Caco-2 (cell line): ENCODE measurements around the gene GNPDA2. TPM values are rescaled to one million over a fixed set of nuclear protein-coding genes. Genes with fewer than 3 reads are reported as not detected.

ENCODE experiments used
- BruUV-seq: library from RNA; stranded (reverse); fragments of 400-500 nt; replicated peaks from 2 replicates; lab custom pipeline; 2021; lab: Mats Ljungman, UMichigan
- CTCF ChIA-PET: fragments of 300-600 bp; sonication (Branson Sonifier 250); formaldehyde crosslinking; loops from one replicate; lab custom pipeline; 2022; ENCODE audit warnings: antibody characterized with exemption; lab: Charles Lee
- POLR2A ChIA-PET: fragments of 300-600 bp; sonication (Branson Sonifier 250); formaldehyde crosslinking; loops from one replicate; lab custom pipeline; 2022; ENCODE audit warnings: antibody characterized with exemption; lab: Charles Lee
- DNase-seq, 2 experiments: peaks; one replicate each; pipeline versions ENCODE4 v3.0.0 to v3.0.0-alpha.2; 2020 to 2022
- H3K27me3 ChIP-seq: replicated peaks from 2 replicates; pipeline ENCODE4 v1.6.0; 2011; ENCODE audit warnings: low read length; ENCODE audit not compliant: control insufficient read depth, insufficient read depth
- H3K36me3 ChIP-seq: 2 replicates; pipeline ENCODE4 v1.5.1; 2011; ENCODE audit warnings: low read length; ENCODE audit not compliant: control insufficient read depth, insufficient read depth
- H3K4me1 ChIP-seq: fragments of 250-450 bp; sonication (Bioruptor Pico); 2 replicates; pipeline ENCODE4 v1.5.1; 2020; ENCODE audit warnings: mild to moderate bottlenecking
- H3K4me3 ChIP-seq: 2 replicates; pipeline ENCODE4 v1.5.1; 2011; ENCODE audit warnings: low read depth, mild to moderate bottlenecking, control low read depth, low read length
- H3K9me3 ChIP-seq: fragments of 250-450 bp; sonication (Bioruptor Pico); 2 replicates; pipeline ENCODE4 v1.5.1; 2020; ENCODE audit warnings: mild to moderate bottlenecking, moderate library complexity
- H3K27ac Mint-ChIP-seq: one replicate; pipeline ENCODE4 v1.8.0; 2022; ENCODE audit warnings: mixed read lengths; ENCODE audit not compliant: unreplicated experiment
- H3K27me3 Mint-ChIP-seq: one replicate; pipeline ENCODE4 v1.8.0; 2022; ENCODE audit warnings: mixed read lengths; ENCODE audit not compliant: insufficient read depth, unreplicated experiment
- H3K36me3 Mint-ChIP-seq: one replicate; pipeline ENCODE4 v1.8.0; 2022; ENCODE audit warnings: mild to moderate bottlenecking, mixed read lengths; ENCODE audit not compliant: insufficient read depth, unreplicated experiment
- H3K4me1 Mint-ChIP-seq: one replicate; pipeline ENCODE4 v1.8.0; 2022; ENCODE audit warnings: low read depth, mixed read lengths; ENCODE audit not compliant: unreplicated experiment
- H3K4me3 Mint-ChIP-seq: one replicate; pipeline ENCODE4 v1.8.0; 2022; ENCODE audit warnings: mild to moderate bottlenecking, moderate library complexity, mixed read lengths; ENCODE audit not compliant: unreplicated experiment
- H3K9me3 Mint-ChIP-seq: one replicate; pipeline ENCODE4 v1.8.0; 2022; ENCODE audit warnings: mixed read lengths; ENCODE audit not compliant: unreplicated experiment
- CTCF ChIP-seq, 2 experiments: fragments of 200-600 bp in 1 of 2; IDR thresholded peaks; 1 replicate in 1 of 2; 2 replicates in 1 of 2; pipeline versions ENCODE4 v1.5.1 to v1.8.0; 2011 to 2022; ENCODE audit warnings: antibody characterized with exemption in 1 of 2, control low read depth in 1 of 2, inconsistent platforms in 1 of 2, low read depth in 1 of 2, low read length in 1 of 2, mild to moderate bottlenecking in 1 of 2, moderate library complexity in 1 of 2; ENCODE audit not compliant: insufficient read depth in 1 of 2, severe bottlenecking in 1 of 2, unreplicated experiment in 1 of 2
- intact Hi-C: fragments of 100-400 bp; cut with micrococcal nuclease; formaldehyde crosslinking; loops from one replicate; pipeline ENCODE4 v1.10.0; 2022; ENCODE audit not compliant: unreplicated experiment
- total RNA-seq: library from RNA; stranded (reverse); gene quantifications from 2 replicates; pipeline ENCODE4 v1.2.3, GENCODE V29; 2022

The GNPDA2 gene
- total RNA-seq, 1 experiment from 2014 or later, result 4.8 TPM

GRCh38 chr4:44704673-44705072 is 21.7 kb downstream of the GNPDA2 start:
- TF ChIP-seq CTCF (IDR thresholded peaks at IDR 0.05; ENCODE audit: insufficient read depth in 1 of 2, low read depth in 1 of 2, low read length in 1 of 2, severe bottlenecking in 1 of 2, unreplicated experiment in 1 of 2), result no peak
- Mint-ChIP-seq H3K27ac (no peak overlapping the region), H3K4me3 (no peak overlapping the region), H3K36me3 (peaks cover 17% of the 10 kb centered on the region), H3K4me1 (peaks cover 6% of the 10 kb centered on the region), H3K9me3 (no peaks in the 10 kb centered on the region), H3K27me3 (no peaks in the 10 kb centered on the region)
- POLR2A ChIA-PET, result no interaction called here
- CTCF ChIA-PET, result no interaction called here
- H3K9me3 ChIP-seq, result no peaks in the 10 kb centered on the region
- no TSS peak for BruUV-seq
- H3K36me3 ChIP-seq, result no peaks in the 10 kb centered on the region
- H3K27me3 ChIP-seq, result no peaks in the 10 kb centered on the region
- no peak for DNase-seq
- no peaks in the 10 kb centered on the region for H3K4me1 ChIP-seq
- intact Hi-C loops, result no loop called here
- no peak overlapping the region for H3K4me3 ChIP-seq

GRCh38 chr4:44701037-44701436 is 25.3 kb downstream of the GNPDA2 start:
- POLR2A ChIA-PET, result interaction anchor here (0.6 kb wide), 1 partner anchor 25 kb away, joined by 3 read pairs; the partner anchor contains the start of gene GNPDA2
- H3K36me3 ChIP-seq, result no peaks in the 10 kb centered on the region; the same call in 1 of the 2 replicates

GRCh38 chr4:44700427-44700826 is 25.9 kb downstream of the GNPDA2 start:
- Mint-ChIP-seq H3K27ac (no peak overlapping the region), H3K9me3 (no peaks in the 10 kb centered on the region), H3K27me3 (no peaks in the 10 kb centered on the region), H3K4me1 (peaks cover 6% of the 10 kb centered on the region), H3K4me3 (no peak overlapping the region), H3K36me3 (peaks cover 56% of the 10 kb centered on the region)
- Histone ChIP-seq H3K9me3 (no peaks in the 10 kb centered on the region), H3K4me3 (no peak overlapping the region), H3K27me3 (no peaks in the 10 kb centered on the region), H3K4me1 (no peaks in the 10 kb centered on the region), H3K36me3 (no peaks in the 10 kb centered on the region; the same call in 1 of the 2 replicates)
- intact Hi-C loops, result no loop called here
- TF ChIP-seq CTCF (IDR thresholded peaks at IDR 0.05; ENCODE audit: insufficient read depth in 1 of 2, low read depth in 1 of 2, low read length in 1 of 2, severe bottlenecking in 1 of 2, unreplicated experiment in 1 of 2), result no peak
- no peak for DNase-seq
- TSS peak; percentile 26 for BruUV-seq
- ChIA-PET POLR2A (no interaction called here), CTCF (no interaction called here)

More at GRCh38 chr4:44701037-44701436, 25.3 kb downstream of the GNPDA2 start:
- Histone ChIP-seq H3K4me3 (no peak overlapping the region), H3K4me1 (no peaks in the 10 kb centered on the region), H3K27me3 (no peaks in the 10 kb centered on the region), H3K9me3 (no peaks in the 10 kb centered on the region)
- Mint-ChIP-seq H3K9me3 (no peaks in the 10 kb centered on the region), H3K27me3 (no peaks in the 10 kb centered on the region), H3K27ac (no peak overlapping the region), H3K4me1 (peaks cover 6% of the 10 kb centered on the region), H3K36me3 (peaks cover 53% of the 10 kb centered on the region), H3K4me3 (no peak overlapping the region)
- BruUV-seq, result no TSS peak
- CTCF ChIA-PET, result no interaction called here
- TF ChIP-seq CTCF (IDR thresholded peaks at IDR 0.05; ENCODE audit: insufficient read depth in 1 of 2, low read depth in 1 of 2, low read length in 1 of 2, severe bottlenecking in 1 of 2, unreplicated experiment in 1 of 2), result no peak
- intact Hi-C loops, result no loop called here
- DNase-seq, result no peak
